Hepatocyte (in vitro differentiated cells): ENCODE measurements around the gene DOCK1.

Experiments
- CTCF ChIP-seq: fragments of 200-600 bp; sonication (generic); IDR thresholded peaks from 2 replicates; pipeline ENCODE4 v1.5.1; 2016; ENCODE audit warnings: antibody characterized with exemption, mild to moderate bottlenecking; ENCODE audit not compliant: poor library complexity
- EZH2 ChIP-seq: fragments of 200-600 bp; sonication (generic); IDR thresholded peaks from 2 replicates; pipeline ENCODE4 v1.6.1; 2016; ENCODE audit warnings: antibody characterized with exemption, mild to moderate bottlenecking, borderline replicate concordance
- EZH2phosphoT487 ChIP-seq: fragments of 200-600 bp; sonication (generic); IDR thresholded peaks from one replicate; pipeline ENCODE4 v1.6.1; 2018; ENCODE audit warnings: antibody characterized with exemption, mild to moderate bottlenecking, low read depth, moderate library complexity; ENCODE audit not compliant: unreplicated experiment, severe bottlenecking

DNA sequence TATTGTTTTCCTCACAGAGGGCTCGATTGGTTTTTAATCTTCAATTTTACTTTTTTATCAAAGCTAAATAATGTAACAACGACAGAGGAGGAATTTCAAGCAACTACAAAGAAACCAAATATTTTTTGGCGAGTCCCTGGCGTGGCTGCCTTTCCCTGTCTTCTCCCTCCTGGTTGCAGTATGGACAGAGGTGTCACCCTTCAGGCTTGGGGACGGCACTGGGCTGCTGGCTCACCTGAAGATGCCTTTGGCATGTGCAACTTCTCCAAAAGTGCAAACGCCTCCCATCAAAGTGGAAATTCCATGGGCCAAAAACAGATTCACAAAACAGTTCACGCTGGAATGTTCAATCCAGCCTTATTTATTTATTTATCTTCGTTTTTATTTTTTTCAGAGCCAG lies 51.9 kb downstream of the DOCK1 start:
- TF ChIP-seq EZH2 (no peak), CTCF (no peak), EZH2phosphoT487 (no peak)
